Naive thymus-derived CD8-positive, alpha-beta T cell (primary cell): ENCODE results near the gene PRELID2. TPM values are rescaled to one million over a fixed set of nuclear protein-coding genes. Genes with fewer than 3 reads are reported as not detected.

Source experiments
- ATAC-seq, 2 donors: fragments of 150-1000 bp; cut with Tn5 transposase in 1 of 2; sonication (Bioruptor Pico), chemical (Tn5 transposase) in 1 of 2; 1 replicate in 1 of 2; 2 replicates in 1 of 2; pipeline ENCODE4 v1.10.0; 2021; ENCODE audit warnings: mild to moderate bottlenecking in 2 of 2, moderate library complexity in 2 of 2
- POLR2A ChIA-PET: fragments of 350-600 bp; sonication (Branson Sonifier 250); formaldehyde crosslinking; loops from one replicate; lab custom pipeline; 2021; ENCODE audit warnings: antibody characterized with exemption; lab: Charles Lee
- DNase-seq, 10 donors: peaks; one replicate each; pipeline versions ENCODE4 v3.0.0 to v3.0.0-alpha.2; 2020 to 2022
- H3K27ac Mint-ChIP-seq, 10 donors: one replicate each; pipeline ENCODE4 v1.8.0; 2020 to 2022; ENCODE audit warnings: mild to moderate bottlenecking in 10 of 10, mixed read lengths in 10 of 10, moderate library complexity in 4 of 10, inconsistent platforms in 1 of 10
- H3K27me3 Mint-ChIP-seq, 5 donors: one replicate each; pipeline ENCODE4 v1.8.0; 2021 to 2022; ENCODE audit warnings: mixed read lengths in 5 of 5
- H3K36me3 Mint-ChIP-seq, 3 donors: one replicate each; pipeline ENCODE4 v1.8.0; 2020 to 2022; ENCODE audit warnings: mixed read lengths in 3 of 3, mild to moderate bottlenecking in 2 of 3, inconsistent platforms in 1 of 3
- H3K4me1 Mint-ChIP-seq, 4 donors: one replicate each; pipeline ENCODE4 v1.8.0; 2021 to 2022; ENCODE audit warnings: mixed read lengths in 4 of 4
- H3K4me3 Mint-ChIP-seq, 10 donors: one replicate each; pipeline ENCODE4 v1.8.0; 2020 to 2022; ENCODE audit warnings: mild to moderate bottlenecking in 10 of 10, mixed read lengths in 10 of 10, moderate library complexity in 6 of 10, inconsistent platforms in 1 of 10
- H3K9me3 Mint-ChIP-seq, 9 donors: one replicate each; pipeline ENCODE4 v1.8.0; 2020 to 2022; ENCODE audit warnings: mixed read lengths in 9 of 9, mild to moderate bottlenecking in 3 of 9, inconsistent platforms in 1 of 9, moderate library complexity in 1 of 9
- polyA plus RNA-seq, 3 donors: library from polyadenylated mRNA; unstranded; fragments of 300-500 nt; fragmentation: Illumina TruSeq; gene quantifications; one replicate each; pipeline ENCODE4 v1.2.3, GENCODE V29; 2021
- total RNA-seq, 8 experiments: library from RNA in 2 of 8; stranded (reverse) in 2 of 8; gene quantifications; one replicate each; pipeline ENCODE4 v1.2.3 and lab custom pipeline; 2021 to 2026

PRELID2 gene
- total and polyA plus RNA-seq, 5 experiments from 2014 or later = 0.38 TPM; not detected in 4

GRCh38 chr5:145834554-145834916 is 607 bp downstream of the PRELID2 start:
- H3K27ac Mint-ChIP-seq = no peak overlapping the region
- H3K36me3 Mint-ChIP-seq = no peaks in the 10 kb centered on the region
- H3K4me3 Mint-ChIP-seq = peak overlapping the region in 9 of 10 donors; percentile 1 to 51 (median 26)
- peaks cover 0 to 3% (median 0%) of the 10 kb centered on the region in 9 donors for H3K9me3 Mint-ChIP-seq
- POLR2A ChIA-PET = no interaction called here
- ATAC-seq (no peak), DNase-seq (no peak)
- H3K27me3 Mint-ChIP-seq = peaks cover 10 to 36% (median 19%) of the 10 kb centered on the region in 5 donors
- peaks cover 0 to 15% (median 4%) of the 10 kb centered on the region in 4 donors for H3K4me1 Mint-ChIP-seq

DNA sequence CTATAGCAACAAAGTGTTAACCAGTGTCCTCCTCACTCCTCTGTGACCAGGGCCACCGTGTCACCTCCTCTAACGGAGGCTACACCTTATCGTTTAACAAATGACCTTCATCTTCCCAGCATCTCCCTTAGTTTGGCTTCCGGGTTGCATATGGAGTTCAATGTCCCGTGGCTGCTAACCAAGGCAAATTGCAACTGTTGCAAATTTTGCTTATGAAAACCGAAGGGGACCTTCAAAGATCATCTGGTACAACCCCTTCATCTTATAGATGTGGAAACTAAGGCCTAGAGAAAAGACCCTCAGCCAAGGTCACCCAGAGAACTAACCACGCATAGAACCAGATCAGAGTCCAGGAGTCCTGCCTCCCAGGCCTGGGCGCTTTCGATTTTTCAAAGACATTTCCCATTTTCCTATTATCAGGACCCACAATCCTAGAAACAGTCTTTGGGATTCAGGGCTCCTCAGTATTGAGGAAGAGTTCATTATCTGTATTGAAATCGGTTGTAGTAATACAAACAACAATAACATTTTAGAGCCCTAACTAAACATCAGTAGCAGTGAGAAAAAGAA is 1.4 kb downstream of the PRELID2 start:
- Mint-ChIP-seq H3K27ac (no peak overlapping the region), H3K36me3 (no peaks in the 10 kb centered on the region), H3K4me3 (peak overlapping the region in 2 of 10 donors; percentile 50 to 59), H3K9me3 (peaks cover 0 to 3% (median 0%) of the 10 kb centered on the region in 9 donors), H3K4me1 (peaks cover 0 to 15% (median 4%) of the 10 kb centered on the region in 4 donors), H3K27me3 (peaks cover 10 to 36% (median 19%) of the 10 kb centered on the region in 5 donors)
- DNase-seq (no peak), ATAC-seq (no peak)
- POLR2A ChIA-PET = no interaction called here

- Mint-ChIP-seq H3K9me3 (no peaks in the 10 kb centered on the region), H3K27ac (no peak overlapping the region), H3K36me3 (no peaks in the 10 kb centered on the region), H3K4me1 (peaks cover 0 to 8% (median 3%) of the 10 kb centered on the region in 4 donors), H3K27me3 (peaks cover 2 to 26% (median 10%) of the 10 kb centered on the region in 5 donors), H3K4me3 (no peak overlapping the region)
- POLR2A ChIA-PET = no interaction called here
- DNase-seq (no peak), ATAC-seq (no peak)
Observed at GRCh38 chr5:145830594-145830993, 4.5 kb downstream of the PRELID2 start.

GRCh38 chr5:145829708-145830361 is 5.3 kb downstream of the PRELID2 start:
- Mint-ChIP-seq H3K36me3 (no peaks in the 10 kb centered on the region), H3K4me3 (no peak overlapping the region), H3K27me3 (peaks cover 2 to 26% (median 8%) of the 10 kb centered on the region in 5 donors), H3K4me1 (peaks cover 0 to 6% (median 3%) of the 10 kb centered on the region in 4 donors), H3K9me3 (no peaks in the 10 kb centered on the region), H3K27ac (no peak overlapping the region)
- ATAC-seq = no peak
- POLR2A ChIA-PET = no interaction called here
- no peak for DNase-seq

DNA sequence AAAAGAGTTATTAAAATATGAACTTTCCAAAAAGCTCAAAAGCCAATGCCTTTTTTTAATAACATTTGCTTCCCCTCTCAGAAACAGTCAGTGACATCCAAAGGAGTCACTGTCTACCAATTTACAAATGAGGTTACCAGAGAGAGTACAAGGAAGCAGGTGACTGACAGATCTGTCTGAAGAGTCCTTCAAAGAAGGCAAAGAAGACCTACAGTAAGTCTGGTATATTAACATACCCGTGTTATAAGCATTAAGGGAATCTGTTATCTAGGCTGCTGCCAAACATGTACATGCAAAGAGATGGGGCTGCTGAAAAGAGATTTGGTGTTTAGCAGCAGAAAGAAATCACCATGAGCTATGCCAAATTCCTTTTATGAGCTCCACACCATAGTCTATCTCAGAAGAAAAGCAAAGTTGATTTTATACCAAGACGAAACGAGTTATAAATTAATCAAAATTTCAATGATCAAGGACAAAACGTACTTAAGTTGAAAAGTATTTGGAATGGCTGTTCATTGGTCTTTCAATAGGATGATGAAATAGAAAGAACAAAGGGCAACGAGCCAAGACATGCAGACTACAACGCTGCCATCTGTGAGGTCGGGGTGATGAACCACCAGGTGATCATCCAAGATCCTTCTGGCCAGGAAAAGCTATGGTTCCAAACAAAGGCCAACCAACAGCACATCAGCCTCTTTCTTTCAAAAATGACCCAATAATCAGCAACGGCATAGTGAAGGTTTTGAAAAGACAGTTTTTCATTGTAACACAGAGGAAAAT is 8.1 kb downstream of the PRELID2 start:
- POLR2A ChIA-PET = no interaction called here
- no peak for DNase-seq
- Mint-ChIP-seq H3K27me3 (peaks cover 0 to 4% (median 0%) of the 10 kb centered on the region in 5 donors), H3K36me3 (no peaks in the 10 kb centered on the region), H3K4me3 (no peak overlapping the region), H3K27ac (no peak overlapping the region), H3K4me1 (no peaks in the 10 kb centered on the region), H3K9me3 (no peaks in the 10 kb centered on the region)
- ATAC-seq = no peak

GRCh38 chr5:145825751-145826180 is 9.4 kb downstream of the PRELID2 start:
- no peak for ATAC-seq
- H3K9me3 Mint-ChIP-seq = no peaks in the 10 kb centered on the region

DNA sequence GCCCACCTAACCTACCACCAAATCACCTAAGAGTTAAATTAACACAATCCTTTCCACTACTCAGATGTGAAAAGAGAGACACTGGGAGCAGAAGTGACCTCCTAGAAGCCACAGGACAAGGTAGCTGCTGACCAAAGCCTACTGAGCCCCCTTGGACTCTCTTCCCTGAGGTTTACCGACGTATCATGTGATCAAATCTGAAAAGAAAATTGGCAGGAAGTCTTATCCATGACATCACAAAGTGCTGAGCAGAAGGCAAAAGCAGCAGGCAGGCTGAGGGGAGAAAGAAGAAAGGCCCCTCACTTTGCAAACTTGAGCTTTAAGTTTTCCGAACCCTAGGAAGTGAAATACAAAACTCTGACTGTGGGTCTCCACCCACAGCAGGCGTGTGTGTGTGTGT is 11.1 kb downstream of the PRELID2 start:
- H3K36me3 Mint-ChIP-seq = no peaks in the 10 kb centered on the region
- ATAC-seq = no peak
- POLR2A ChIA-PET = no interaction called here
- no peak overlapping the region for H3K27ac Mint-ChIP-seq
- H3K9me3 Mint-ChIP-seq = no peaks in the 10 kb centered on the region
- no peak for DNase-seq
- no peak overlapping the region for H3K4me3 Mint-ChIP-seq
- H3K4me1 Mint-ChIP-seq = no peaks in the 10 kb centered on the region
- peaks cover 0 to 11% (median 0%) of the 10 kb centered on the region in 5 donors for H3K27me3 Mint-ChIP-seq

More at GRCh38 chr5:145825751-145826180, 9.4 kb downstream of the PRELID2 start:
- peaks cover 0 to 11% (median 0%) of the 10 kb centered on the region in 5 donors for H3K27me3 Mint-ChIP-seq
- POLR2A ChIA-PET = no interaction called here
- H3K27ac Mint-ChIP-seq = no peak overlapping the region
- H3K36me3 Mint-ChIP-seq = no peaks in the 10 kb centered on the region
- DNase-seq = peak in 1 of 10 donors; percentile 8
- no peaks in the 10 kb centered on the region for H3K4me1 Mint-ChIP-seq
- no peak overlapping the region for H3K4me3 Mint-ChIP-seq

- H3K36me3 Mint-ChIP-seq = no peaks in the 10 kb centered on the region
- H3K27me3 Mint-ChIP-seq = peaks cover 0 to 6% (median 0%) of the 10 kb centered on the region in 5 donors
- H3K9me3 Mint-ChIP-seq = no peaks in the 10 kb centered on the region
- POLR2A ChIA-PET = no interaction called here
- no peak overlapping the region for H3K4me3 Mint-ChIP-seq
- H3K4me1 Mint-ChIP-seq = no peaks in the 10 kb centered on the region
- no peak overlapping the region for H3K27ac Mint-ChIP-seq
- DNase-seq (no peak), ATAC-seq (no peak)
Observed at GRCh38 chr5:145818604-145819003, 16.5 kb downstream of the PRELID2 start.

DNA sequence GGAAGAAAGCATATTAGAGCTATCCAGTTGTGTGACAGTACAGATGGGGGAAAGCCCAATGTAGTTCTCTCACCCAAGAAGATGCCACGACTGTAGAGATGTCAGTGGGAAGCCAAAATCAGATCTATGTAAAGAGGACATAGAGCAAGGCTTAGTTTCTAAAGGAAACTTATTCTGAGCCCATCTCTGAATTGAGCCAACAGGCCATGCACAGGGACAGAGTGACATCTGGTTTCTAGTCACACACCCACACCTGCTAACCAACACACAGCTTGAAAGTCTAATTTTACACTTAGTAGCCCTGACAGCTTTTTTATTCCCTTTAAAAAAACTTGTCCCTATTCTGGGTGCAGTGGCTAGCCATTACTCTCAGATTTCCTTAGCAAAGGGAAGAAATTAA is 22.3 kb downstream of the PRELID2 start:
- H3K27me3 Mint-ChIP-seq = peaks cover 0 to 1% (median 0%) of the 10 kb centered on the region in 5 donors
- DNase-seq (no peak), ATAC-seq (no peak)
- H3K36me3 Mint-ChIP-seq = no peaks in the 10 kb centered on the region
- H3K4me1 Mint-ChIP-seq = no peaks in the 10 kb centered on the region
- POLR2A ChIA-PET = no interaction called here
- H3K27ac Mint-ChIP-seq = no peak overlapping the region
- H3K9me3 Mint-ChIP-seq = no peaks in the 10 kb centered on the region
- no peak overlapping the region for H3K4me3 Mint-ChIP-seq

GRCh38 chr5:145811834-145812625 is 23.1 kb downstream of the PRELID2 start:
- Mint-ChIP-seq H3K27ac (no peak overlapping the region), H3K4me1 (no peaks in the 10 kb centered on the region)
- POLR2A ChIA-PET = no interaction called here

GRCh38 chr5:145806923-145807322 is 28.2 kb downstream of the PRELID2 start:
- no peak for DNase-seq
- POLR2A ChIA-PET = no interaction called here
- no peak overlapping the region for H3K27ac Mint-ChIP-seq
- H3K27me3 Mint-ChIP-seq = peaks cover 0 to 4% (median 0%) of the 10 kb centered on the region in 5 donors
- ATAC-seq = no peak
- peaks cover 0 to 4% (median 0%) of the 10 kb centered on the region in 9 donors for H3K9me3 Mint-ChIP-seq
- H3K36me3 Mint-ChIP-seq = no peaks in the 10 kb centered on the region
- H3K4me3 Mint-ChIP-seq = no peak overlapping the region
- no peaks in the 10 kb centered on the region for H3K4me1 Mint-ChIP-seq

More at GRCh38 chr5:145811834-145812625, 23.1 kb downstream of the PRELID2 start:
- ATAC-seq (no peak), DNase-seq (no peak)
- H3K36me3 Mint-ChIP-seq = no peaks in the 10 kb centered on the region
- H3K9me3 Mint-ChIP-seq = no peaks in the 10 kb centered on the region
- no peak overlapping the region for H3K4me3 Mint-ChIP-seq
- H3K27me3 Mint-ChIP-seq = peaks cover 0 to 1% (median 0%) of the 10 kb centered on the region in 5 donors

DNA sequence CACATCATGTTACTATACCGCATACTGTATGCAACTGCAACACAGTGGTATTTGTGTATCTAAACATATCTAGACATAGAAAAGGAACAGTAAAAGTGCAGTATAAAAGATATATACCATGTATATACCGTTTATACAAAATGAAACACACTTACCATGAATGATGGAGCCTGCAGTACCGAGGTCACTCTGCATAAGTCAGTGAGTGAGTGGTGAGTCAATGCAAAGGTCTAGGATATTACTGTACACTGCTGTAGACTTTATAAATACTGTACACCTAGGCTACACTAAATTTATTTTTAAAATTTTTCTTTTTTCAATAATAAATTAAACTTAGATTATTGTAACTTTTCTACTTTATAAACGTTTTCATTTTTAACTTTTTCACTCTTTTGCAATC is 29.3 kb downstream of the PRELID2 start:
- no peak overlapping the region for H3K27ac Mint-ChIP-seq
- POLR2A ChIA-PET = no interaction called here
- DNase-seq = no peak

More for the DNA sequence above, 29.3 kb downstream of the PRELID2 start:
- H3K4me3 Mint-ChIP-seq = no peak overlapping the region
- peaks cover 0 to 4% (median 0%) of the 10 kb centered on the region in 9 donors for H3K9me3 Mint-ChIP-seq
- no peak for ATAC-seq
- H3K4me1 Mint-ChIP-seq = no peaks in the 10 kb centered on the region
- H3K27me3 Mint-ChIP-seq = peaks cover 0 to 4% (median 0%) of the 10 kb centered on the region in 5 donors
- H3K36me3 Mint-ChIP-seq = no peaks in the 10 kb centered on the region
